H1 (cell line): ENCODE measurements around the gene MUS81. TPM values are rescaled to one million over a fixed set of nuclear protein-coding genes. Genes with fewer than 3 reads are reported as not detected.
A peak's percentile ranks its signal among the peaks of the same experiment; 100 is the strongest.

Experiments
- CTCF ChIA-PET: fragments of 300-600 bp; sonication (Branson Sonifier 250); formaldehyde crosslinking; loops from one replicate; lab custom pipeline; 2021; ENCODE audit not compliant: partially characterized antibody; lab: Charles Lee
- POLR2A ChIA-PET: fragments of 300-600 bp; sonication (Branson Sonifier 250); formaldehyde crosslinking; loops from one replicate; lab custom pipeline; 2021; ENCODE audit warnings: inconsistent platforms; ENCODE audit not compliant: partially characterized antibody; lab: Charles Lee
- DNase-seq, 2 experiments: peaks; one replicate each; pipeline versions ENCODE4 v3.0.0 to v3.0.0-alpha.2; 2010 to 2022; ENCODE audit warnings: low spot score in 2 of 2, low read depth in 1 of 2, mixed read lengths in 1 of 2
- FAIRE-seq: peaks from 2 replicates; lab custom pipeline; 2011; peaks lifted over from hg19 to GRCh38; lab: Jason Lieb, UNC
- H2AFZ ChIP-seq: 2 replicates; pipeline ENCODE4 v1.8.1; 2012; ENCODE audit warnings: low read length, inconsistent platforms
- H2AK5ac ChIP-seq: 2 replicates; pipeline ENCODE4 v1.6.1; 2013; ENCODE audit warnings: low read depth, low read length
- H2BK120ac ChIP-seq: replicated peaks from 2 replicates; pipeline ENCODE3; 2013; ENCODE audit warnings: low read depth, low read length, inconsistent platforms
- H2BK12ac ChIP-seq: 2 replicates; pipeline ENCODE4 v1.6.1; 2013; ENCODE audit warnings: low read depth, low read length
- H2BK15ac ChIP-seq: 2 replicates; pipeline ENCODE4 v1.6.1; 2013; ENCODE audit warnings: low read length
- H2BK20ac ChIP-seq: 2 replicates; pipeline ENCODE4 v1.6.1; 2013; ENCODE audit warnings: low read length
- H2BK5ac ChIP-seq: 2 replicates; pipeline ENCODE4 v1.6.1; 2013; ENCODE audit warnings: low read depth, low read length
- H3K14ac ChIP-seq: 2 replicates; pipeline ENCODE4 v1.6.1; 2013; ENCODE audit warnings: inconsistent platforms; ENCODE audit not compliant: insufficient read length
- H3K18ac ChIP-seq: 2 replicates; pipeline ENCODE4 v1.6.1; 2013; ENCODE audit warnings: low read length; ENCODE audit errors: extremely low read depth
- H3K23ac ChIP-seq: 2 replicates; pipeline ENCODE4 v1.6.1; 2013; ENCODE audit warnings: inconsistent platforms; ENCODE audit not compliant: insufficient read length
- H3K23me2 ChIP-seq: 2 replicates; pipeline ENCODE4 v1.6.1; 2013; ENCODE audit warnings: low read depth, low read length
- H3K27ac ChIP-seq: 2 replicates; pipeline ENCODE4 v1.6.1; 2011; ENCODE audit warnings: low read depth, low read length, inconsistent platforms
- H3K27me3 ChIP-seq, 4 experiments: replicated peaks in 1 of 4; 1 replicate in 1 of 4; 2 replicates in 3 of 4; pipeline versions ENCODE4 v1.6.1 to v1.8.1; 2011 to 2013; ENCODE audit warnings: low read length in 3 of 4, mild to moderate bottlenecking in 3 of 4, inconsistent platforms in 2 of 4, mixed read lengths in 2 of 4, moderate library complexity in 1 of 4; ENCODE audit not compliant: control insufficient read depth in 3 of 4, insufficient read depth in 3 of 4; ENCODE audit errors: extremely low read depth in 1 of 4
- H3K36me3 ChIP-seq, 4 experiments: 2 replicates each; pipeline versions ENCODE4 v1.6.1 to v1.8.1; 2011 to 2013; ENCODE audit warnings: mild to moderate bottlenecking in 4 of 4, low read length in 3 of 4, moderate library complexity in 2 of 4, control low read depth in 1 of 4, inconsistent platforms in 1 of 4; ENCODE audit not compliant: insufficient read depth in 4 of 4, control insufficient read depth in 2 of 4
- H3K4ac ChIP-seq: replicated peaks from 2 replicates; pipeline ENCODE3; 2013; ENCODE audit warnings: low read length, low read depth, mixed read lengths, inconsistent platforms; ENCODE audit not compliant: insufficient read length
- H3K4me1 ChIP-seq, 4 experiments: replicated peaks in 1 of 4; 1 replicate in 1 of 4; 2 replicates in 3 of 4; pipeline versions ENCODE4 v1.6.1 to v1.8.1; 2011 to 2013; ENCODE audit warnings: low read length in 3 of 4, inconsistent platforms in 2 of 4, mixed read lengths in 1 of 4; ENCODE audit not compliant: insufficient read depth in 4 of 4, control insufficient read depth in 3 of 4
- H3K4me2 ChIP-seq, 2 experiments: 2 replicates each; pipeline versions ENCODE4 v1.6.1 to v1.8.1; 2011 to 2013; ENCODE audit warnings: low read depth in 2 of 2, low read length in 2 of 2, control low read depth in 1 of 2, inconsistent platforms in 1 of 2, mild to moderate bottlenecking in 1 of 2; ENCODE audit not compliant: insufficient read depth in 1 of 2
- H3K4me3 ChIP-seq, 4 experiments: fragments of 200-600, 300-600 bp in 1 of 4; sonication (generic), shearing (Covaris generic), sonication (Bioruptor Twin) in 1 of 4; 2 replicates each; pipeline versions ENCODE4 v1.5.1 to v1.8.1; 2011 to 2016; ENCODE audit warnings: low read length in 4 of 4, low read depth in 3 of 4, control low read depth in 2 of 4, inconsistent platforms in 2 of 4, mild to moderate bottlenecking in 2 of 4, mixed read lengths in 1 of 4, moderate library complexity in 1 of 4; ENCODE audit not compliant: insufficient read depth in 2 of 4; ENCODE audit errors: extremely low read depth in 1 of 4
- H3K56ac ChIP-seq: replicated peaks from 2 replicates; pipeline ENCODE3; 2013; ENCODE audit warnings: low read depth, mild to moderate bottlenecking, mixed read lengths, low read length, inconsistent platforms; ENCODE audit not compliant: insufficient read length
- H3K79me1 ChIP-seq: 2 replicates; pipeline ENCODE4 v1.6.1; 2013; ENCODE audit warnings: low read depth, low read length, control low read depth
- H3K79me2 ChIP-seq, 2 experiments: 2 replicates each; pipeline versions ENCODE4 v1.6.1 to v1.8.1; 2012 to 2013; ENCODE audit warnings: low read length in 2 of 2, mild to moderate bottlenecking in 2 of 2, inconsistent platforms in 1 of 2; ENCODE audit not compliant: insufficient read depth in 2 of 2, control insufficient read depth in 1 of 2
- H3K9ac ChIP-seq, 4 experiments: replicated peaks in 1 of 4; 1 replicate in 1 of 4; 2 replicates in 3 of 4; pipeline versions ENCODE4 v1.6.1 to v1.8.1; 2011 to 2013; ENCODE audit warnings: low read depth in 3 of 4, low read length in 3 of 4, control low read depth in 2 of 4, mild to moderate bottlenecking in 2 of 4, moderate library complexity in 2 of 4, inconsistent platforms in 1 of 4; ENCODE audit errors: extremely low read depth in 1 of 4
- H3K9me3 ChIP-seq, 2 experiments: 2 replicates each; pipeline versions ENCODE4 v1.6.1 to v1.8.1; 2012 to 2013; ENCODE audit warnings: mild to moderate bottlenecking in 2 of 2, moderate library complexity in 2 of 2, control low read depth in 1 of 2, inconsistent platforms in 1 of 2, low read depth in 1 of 2, low read length in 1 of 2, mixed read lengths in 1 of 2; ENCODE audit not compliant: insufficient read depth in 2 of 2
- H4K20me1 ChIP-seq, 2 experiments: replicated peaks in 1 of 2; 2 replicates each; pipeline versions ENCODE3 to v1.8.1; 2011 to 2013; ENCODE audit warnings: inconsistent platforms in 2 of 2, low read length in 2 of 2, mild to moderate bottlenecking in 1 of 2; ENCODE audit not compliant: insufficient read depth in 2 of 2, control insufficient read depth in 1 of 2
- H4K5ac ChIP-seq: 2 replicates; pipeline ENCODE4 v1.6.1; 2013; ENCODE audit warnings: low read length, low read depth, mixed read lengths, inconsistent platforms; ENCODE audit not compliant: insufficient read length
- H4K8ac ChIP-seq: 2 replicates; pipeline ENCODE4 v1.8.0; 2013; ENCODE audit warnings: mild to moderate bottlenecking, moderate library complexity, low read length, inconsistent platforms; ENCODE audit not compliant: insufficient read depth; ENCODE audit errors: extremely low read depth
- H4K91ac ChIP-seq: replicated peaks from 2 replicates; pipeline ENCODE3; 2013; ENCODE audit warnings: low read length, mixed read lengths, inconsistent platforms; ENCODE audit not compliant: insufficient read length
- BRCA1 ChIP-seq: IDR thresholded peaks from 2 replicates; pipeline ENCODE4 v1.6.1; 2012; ENCODE audit warnings: low read depth, low read length, improper control_type of control experiment
- CBX5 ChIP-seq: fragments of 300-800, 300-1000 bp; sonication (generic); IDR thresholded peaks from 2 replicates; pipeline ENCODE4 v1.7.1; 2016; ENCODE audit warnings: antibody characterized with exemption, low read length, low read depth
- JUND ChIP-seq: IDR thresholded peaks from 2 replicates; pipeline ENCODE4 v1.6.1; 2011; ENCODE audit warnings: mild to moderate bottlenecking, improper control_type of control experiment, low read length
- POLR2AphosphoS5 ChIP-seq: IDR thresholded peaks from 2 replicates; pipeline ENCODE4 v1.6.1; 2011; ENCODE audit warnings: low read depth, low read length
- POU5F1 ChIP-seq: IDR thresholded peaks from 2 replicates; pipeline ENCODE4 v1.6.1; 2011; ENCODE audit warnings: low read depth, mild to moderate bottlenecking, low read length, moderate library complexity
- TBP ChIP-seq: IDR thresholded peaks from 2 replicates; pipeline ENCODE4 v1.6.1; 2011; ENCODE audit warnings: low read depth, low read length, improper control_type of control experiment
- WGBS, 2 experiments: shearing (Covaris generic) in 1 of 2; methylation state at CpG; one replicate each; pipeline versions ENCODE4 v1.1.6 to v1.1.7; 2013 to 2015; ENCODE audit warnings: low lambda C conversion rate in 2 of 2, mixed read lengths in 2 of 2, inconsistent platforms in 1 of 2, low coverage in 1 of 2, missing lambda C conversion rate in 1 of 2; ENCODE audit not compliant: insufficient replicate concordance in 2 of 2, insufficient coverage in 1 of 2, insufficient read length in 1 of 2; ENCODE audit errors: extremely low coverage in 1 of 2, missing lambda C conversion rate in 1 of 2; 5-methylcytosine and 5-hydroxymethylcytosine counted together
- polyA plus RNA-seq, 7 experiments: library from polyadenylated mRNA; depleted of rRNA in 3 of 7; stranded (reverse) in 5 of 7; unstranded in 2 of 7; fragments of >200 nt in 5 of 7; fragments of 200-250 nt in 2 of 7; gene quantifications; 1 replicate in 5 of 7; 2 replicates in 1 of 7; 4 replicates in 1 of 7; pipeline versions ENCODE4 v1.2.1 to v1.2.3, GENCODE V29; 2011 to 2013; ENCODE audit warnings: missing spikeins in 2 of 7, mixed read lengths in 2 of 7
- total RNA-seq: library from RNA; stranded (reverse); fragmentation: NEBNext Ultra II Directional; extraction: Animal tissue kit (Norgen Biotek cat#: 25700); gene quantifications from 2 replicates; pipeline ENCODE4 v1.2.1, GENCODE V29; 2021
- TF ChIP-seq, protein P1 (sequence below): IDR thresholded peaks from 2 replicates; pipeline ENCODE4 v1.6.1; 2012; ENCODE audit warnings: low read length, inconsistent platforms

The MUS81 gene
- total and polyA plus RNA-seq, 2 of the 8 experiments (the other 6 are each of a cell fraction or from before 2014, with no cell fraction given), result 30.2 to 31.5 TPM

GRCh38 chr11:65883058-65883761 lies 23.0 kb downstream of the MUS81 start:
- Histone ChIP-seq H4K91ac (no peak overlapping the region), H3K18ac (no peak overlapping the region), H3K36me3 (peaks cover 8 to 22% (median 18%) of the 10 kb centered on the region in 4 experiments; a peak in 7 of 8 replicates), H3K4me1 (peaks cover 0 to 6% (median 3%) of the 10 kb centered on the region in 4 experiments; a peak in 4 of 7 replicates), H2AFZ (no peak overlapping the region), H3K79me1 (no peaks in the 10 kb centered on the region), H3K23ac (no peak overlapping the region), H3K4me3 (no peak overlapping the region), H2BK120ac (no peak overlapping the region), H2AK5ac (no peak overlapping the region), H3K4me2 (no peak overlapping the region), H3K9me3 (no peaks in the 10 kb centered on the region), H4K5ac (no peak overlapping the region), H3K27me3 (no peaks in the 10 kb centered on the region), H2BK15ac (no peak overlapping the region), H3K79me2 (peaks cover 0 to 4% of the 10 kb centered on the region in 2 experiments; a peak in 1 of 4 replicates), H2BK5ac (no peak overlapping the region), H3K23me2 (peaks cover 5% of the 10 kb centered on the region), H3K56ac (no peak overlapping the region), H3K14ac (no peak overlapping the region), H4K20me1 (peaks cover 6 to 7% of the 10 kb centered on the region in 2 experiments), H2BK20ac (no peak overlapping the region), H3K4ac (no peak overlapping the region), H2BK12ac (no peak overlapping the region), H3K9ac (no peak overlapping the region), H3K27ac (no peak overlapping the region), H4K8ac (no peak overlapping the region)
- 90% methylated on average over 13 of the region's 13 CpGs; no CpG with 5 or more reads in 1 of the 2 experiments for WGBS, 2 experiments
- POLR2A ChIA-PET, result interaction anchor here (1.3 to 39.7 kb wide), 5 partner anchors 27 to 166 kb away, joined by 3 to 1071 read pairs (median 4); partner anchors contain the start of genes BANF1, CFL1, EFEMP2 and MUS81
- FAIRE-seq (no peak), DNase-seq (no peak)
- TF ChIP-seq, protein P1, sequence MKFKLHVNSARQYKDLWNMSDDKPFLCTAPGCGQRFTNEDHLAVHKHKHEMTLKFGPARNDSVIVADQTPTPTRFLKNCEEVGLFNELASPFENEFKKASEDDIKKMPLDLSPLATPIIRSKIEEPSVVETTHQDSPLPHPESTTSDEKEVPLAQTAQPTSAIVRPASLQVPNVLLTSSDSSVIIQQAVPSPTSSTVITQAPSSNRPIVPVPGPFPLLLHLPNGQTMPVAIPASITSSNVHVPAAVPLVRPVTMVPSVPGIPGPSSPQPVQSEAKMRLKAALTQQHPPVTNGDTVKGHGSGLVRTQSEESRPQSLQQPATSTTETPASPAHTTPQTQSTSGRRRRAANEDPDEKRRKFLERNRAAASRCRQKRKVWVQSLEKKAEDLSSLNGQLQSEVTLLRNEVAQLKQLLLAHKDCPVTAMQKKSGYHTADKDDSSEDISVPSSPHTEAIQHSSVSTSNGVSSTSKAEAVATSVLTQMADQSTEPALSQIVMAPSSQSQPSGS, result no peak
- TF ChIP-seq TBP (no peak), POLR2AphosphoS5 (peak; percentile 5; the same call in 1 of the 2 replicates), JUND (no peak), CBX5 (no peak), BRCA1 (no peak), POU5F1 (no peak)
- CTCF ChIA-PET, result interaction anchor here (1.1 to 19.6 kb wide), 17 partner anchors 9 to 172 kb away, joined by 3 to 283 read pairs (median 16); partner anchors contain the start of genes CCDC85B, CFL1, EFEMP2 and FOSL1
